HCT116 (cell line): ENCODE results near the gene ZNF154.

Experiments
- CTCF ChIP-seq, 3 experiments: fragments of 200-600 bp in 1 of 3; sonication (generic) in 1 of 3; IDR thresholded peaks in 2 of 3; conservative IDR thresholded peaks in 1 of 3; 2 replicates each; pipeline ENCODE4 v1.5.1; 2012 to 2017; ENCODE audit warnings: low read depth in 2 of 3, low read length in 2 of 3, antibody characterized with exemption in 1 of 3, borderline replicate concordance in 1 of 3, control low read depth in 1 of 3, mild to moderate bottlenecking in 1 of 3, mixed read lengths in 1 of 3, mixed run types in 1 of 3, moderate library complexity in 1 of 3; ENCODE audit not compliant: insufficient read depth in 1 of 3
- FOSL1 ChIP-seq: IDR thresholded peaks from 2 replicates; pipeline ENCODE4 v1.6.1; 2012; ENCODE audit warnings: low read depth
- MAX ChIP-seq: IDR thresholded peaks from 2 replicates; pipeline ENCODE4 v1.6.1; 2012
- POLR2A ChIP-seq: IDR thresholded peaks from 2 replicates; pipeline ENCODE4 v1.7.0; 2011; ENCODE audit warnings: borderline replicate concordance; ENCODE audit not compliant: insufficient read depth, insufficient read length; ENCODE audit errors: extremely low read depth
- POLR2AphosphoS5 ChIP-seq: IDR thresholded peaks from 2 replicates; pipeline ENCODE4 v1.6.1; 2011; ENCODE audit warnings: mild to moderate bottlenecking, low read depth, low read length, moderate library complexity
- RAD21 ChIP-seq: IDR thresholded peaks from 2 replicates; pipeline ENCODE4 v1.6.1; 2012; ENCODE audit warnings: low read depth, mild to moderate bottlenecking

- no peak for TF ChIP-seq MAX
- TF ChIP-seq POLR2AphosphoS5 = no peak
- TF ChIP-seq POLR2A = no peak
- no peak for TF ChIP-seq CTCF (IDR thresholded peaks at IDR 0.05 in 2 of 3, conservative IDR thresholded peaks at IDR 0.05 in 1 of 3; ENCODE audit: borderline replicate concordance in 1 of 3, insufficient read depth in 1 of 3, low read depth in 2 of 3, low read length in 2 of 3)
- TF ChIP-seq RAD21 = no peak
- no peak for TF ChIP-seq FOSL1
Observed at GRCh38 chr19:57748029-57748428, 39.0 kb upstream of the ZNF154 start.
